H9 (cell line): Measurements from ENCODE around the gene ZNF577. TPM values are rescaled to one million over a fixed set of nuclear protein-coding genes. Genes with fewer than 3 reads are reported as not detected.

Experiments
- DNase-seq: peaks from one replicate; pipeline ENCODE4 v3.0.0-alpha.2; 2017
- H2AFZ ChIP-seq: one replicate; pipeline ENCODE4 v1.6.1; 2013; ENCODE audit warnings: mild to moderate bottlenecking, low read length, control low read depth, moderate library complexity
- H2AK5ac ChIP-seq: 2 replicates; pipeline ENCODE4 v1.6.1; 2013; ENCODE audit warnings: low read length, control low read depth, mixed read lengths; ENCODE audit not compliant: insufficient read length
- H2BK120ac ChIP-seq: one replicate; pipeline ENCODE4 v1.6.1; 2013; ENCODE audit warnings: low read depth, mild to moderate bottlenecking, low read length, control low read depth, inconsistent platforms; ENCODE audit not compliant: poor library complexity, severe bottlenecking
- H2BK12ac ChIP-seq: 2 replicates; pipeline ENCODE4 v1.6.1; 2013; ENCODE audit warnings: low read length, control low read depth, mixed read lengths, low read depth; ENCODE audit not compliant: insufficient read length
- H2BK15ac ChIP-seq: 2 replicates; pipeline ENCODE4 v1.6.1; 2013; ENCODE audit warnings: low read depth, low read length, control low read depth
- H2BK20ac ChIP-seq: one replicate; pipeline ENCODE4 v1.6.1; 2013; ENCODE audit warnings: low read depth, mild to moderate bottlenecking, low read length, control low read depth, inconsistent platforms; ENCODE audit not compliant: poor library complexity, severe bottlenecking
- H2BK5ac ChIP-seq: 2 replicates; pipeline ENCODE4 v1.6.1; 2013; ENCODE audit warnings: low read length, control low read depth, mixed read lengths; ENCODE audit not compliant: insufficient read length
- H3K14ac ChIP-seq: 2 replicates; pipeline ENCODE4 v1.6.1; 2013; ENCODE audit warnings: low read length, control low read depth; ENCODE audit not compliant: insufficient read depth
- H3K18ac ChIP-seq: 2 replicates; pipeline ENCODE4 v1.6.1; 2013; ENCODE audit warnings: low read depth, mild to moderate bottlenecking, mixed read lengths, low read length, control low read depth; ENCODE audit not compliant: insufficient read length
- H3K23ac ChIP-seq: 2 replicates; pipeline ENCODE4 v1.6.1; 2013; ENCODE audit warnings: low read length, control low read depth, mixed read lengths, low read depth; ENCODE audit not compliant: insufficient read length
- H3K23me2 ChIP-seq: 2 replicates; pipeline ENCODE4 v1.6.1; 2013; ENCODE audit warnings: low read depth, mild to moderate bottlenecking, mixed read lengths, low read length, control low read depth; ENCODE audit not compliant: insufficient read length, poor library complexity, severe bottlenecking
- H3K27ac ChIP-seq: 2 replicates; pipeline ENCODE4 v1.5.1; 2013; ENCODE audit warnings: low read length, control low read depth, mixed read lengths, low read depth; ENCODE audit not compliant: insufficient read length
- H3K27me3 ChIP-seq: 2 replicates; pipeline ENCODE4 v1.6.1; 2013; ENCODE audit warnings: low read length, control low read depth, inconsistent platforms; ENCODE audit not compliant: insufficient read depth
- H3K4ac ChIP-seq: 2 replicates; pipeline ENCODE4 v1.6.1; 2013; ENCODE audit warnings: low read depth, mild to moderate bottlenecking, control low read depth, inconsistent platforms, low read length, moderate library complexity
- H3K4me1 ChIP-seq: 2 replicates; pipeline ENCODE4 v1.6.1; 2013; ENCODE audit warnings: low read length, control low read depth, inconsistent platforms; ENCODE audit not compliant: insufficient read depth
- H3K4me2 ChIP-seq: 2 replicates; pipeline ENCODE4 v1.6.1; 2013; ENCODE audit warnings: low read length, control low read depth, mixed read lengths; ENCODE audit not compliant: insufficient read length, insufficient read depth
- H3K56ac ChIP-seq: 2 replicates; pipeline ENCODE4 v1.6.1; 2013; ENCODE audit warnings: low read depth, mild to moderate bottlenecking, mixed read lengths, low read length, control low read depth; ENCODE audit not compliant: insufficient read length
- H3K79me1 ChIP-seq: 2 replicates; pipeline ENCODE4 v1.6.1; 2013; ENCODE audit warnings: low read depth, mild to moderate bottlenecking, moderate library complexity, low read length, control low read depth, inconsistent platforms; ENCODE audit not compliant: insufficient read depth, poor library complexity, severe bottlenecking
- H3K79me2 ChIP-seq: 2 replicates; pipeline ENCODE4 v1.6.1; 2013; ENCODE audit warnings: low read length, control low read depth, inconsistent platforms; ENCODE audit not compliant: insufficient read depth
- H3K9ac ChIP-seq: 2 replicates; pipeline ENCODE4 v1.6.1; 2013; ENCODE audit warnings: low read length, control low read depth, mixed read lengths; ENCODE audit not compliant: insufficient read length; ENCODE audit errors: extremely low read depth
- H3K9me3 ChIP-seq: one replicate; pipeline ENCODE4 v1.6.1; 2013; ENCODE audit warnings: low read depth, low read length, inconsistent platforms; ENCODE audit not compliant: control insufficient read depth
- H3T11ph ChIP-seq: one replicate; pipeline ENCODE4 v1.6.1; 2013; ENCODE audit warnings: mild to moderate bottlenecking, low read length, control low read depth, inconsistent platforms
- H4K20me1 ChIP-seq: one replicate; pipeline ENCODE4 v1.6.1; 2013; ENCODE audit not compliant: control insufficient read depth, insufficient read length, insufficient read depth
- H4K5ac ChIP-seq: 2 replicates; pipeline ENCODE4 v1.6.1; 2013; ENCODE audit warnings: low read depth, mild to moderate bottlenecking, mixed read lengths, low read length, control low read depth; ENCODE audit not compliant: insufficient read length
- H4K8ac ChIP-seq: replicated peaks from 2 replicates; pipeline ENCODE4 v1.6.1; 2013; ENCODE audit warnings: low read length, control low read depth, mixed read lengths, low read depth; ENCODE audit not compliant: insufficient read length
- H4K91ac ChIP-seq: 2 replicates; pipeline ENCODE4 v1.6.1; 2013; ENCODE audit warnings: low read depth, mild to moderate bottlenecking, moderate library complexity, mixed read lengths, low read length, control low read depth; ENCODE audit not compliant: insufficient read length
- H3K27ac Mint-ChIP-seq, 3 experiments: 2 replicates in 2 of 3; 3 replicates in 1 of 3; pipeline ENCODE4 v1.8.0; 2020 to 2021; ENCODE audit warnings: mixed read lengths in 3 of 3, mild to moderate bottlenecking in 1 of 3, moderate library complexity in 1 of 3
- H3K27me3 Mint-ChIP-seq: 2 replicates; pipeline ENCODE4 v1.8.0; 2021; ENCODE audit warnings: low read depth, mild to moderate bottlenecking, moderate library complexity, mixed read lengths
- H3K36me3 Mint-ChIP-seq, 3 experiments: 2 replicates in 2 of 3; 3 replicates in 1 of 3; pipeline ENCODE4 v1.8.0; 2020 to 2021; ENCODE audit warnings: low read depth in 3 of 3, mixed read lengths in 3 of 3; ENCODE audit not compliant: insufficient read depth in 1 of 3
- H3K4me1 Mint-ChIP-seq, 2 experiments: 2 replicates each; pipeline ENCODE4 v1.8.0; 2020; ENCODE audit warnings: mixed read lengths in 2 of 2
- H3K4me3 Mint-ChIP-seq, 2 experiments: 2 replicates in 1 of 2; 3 replicates in 1 of 2; pipeline ENCODE4 v1.8.0; 2020 to 2021; ENCODE audit warnings: mild to moderate bottlenecking in 2 of 2, mixed read lengths in 2 of 2, moderate library complexity in 1 of 2
- H3K9me3 Mint-ChIP-seq, 2 experiments: 2 replicates in 1 of 2; 3 replicates in 1 of 2; pipeline ENCODE4 v1.8.0; 2020; ENCODE audit warnings: mild to moderate bottlenecking in 2 of 2, mixed read lengths in 2 of 2, moderate library complexity in 1 of 2
- CTCF ChIP-seq: fragments of 200-600 bp; sonication (generic); conservative IDR thresholded peaks from 3 replicates; pipeline ENCODE4 v1.8.0; 2021; ENCODE audit warnings: antibody characterized with exemption, mild to moderate bottlenecking
- WGBS: extraction: QIAGEN DNeasy Blood & Tissue Kit; methylation state at CpG from one replicate; pipeline ENCODE4 v1.1.7; 2013; ENCODE audit warnings: missing lambda C conversion rate, low lambda C conversion rate, mixed read lengths; ENCODE audit not compliant: insufficient read length; ENCODE audit errors: extremely low coverage; 5-methylcytosine and 5-hydroxymethylcytosine counted together
- total RNA-seq: library from RNA; stranded (reverse); gene quantifications from 2 replicates; pipeline ENCODE4 v1.2.1, GENCODE V29; 2021

Gene ZNF577
- total RNA-seq, 1 experiment from 2014 or later: 42.1 TPM

GRCh38 chr19:51873097-51873496, 14.7 kb downstream of the ZNF577 start:
- H2BK120ac ChIP-seq: no peak overlapping the region
- H3K56ac ChIP-seq: no peak overlapping the region
- no CpG with 5 or more reads among the region's 4 CpGs for WGBS
- H3K79me2 ChIP-seq: peaks cover 2% of the 10 kb centered on the region; the same call in 1 of the 2 replicates
- no peak overlapping the region for H2AK5ac ChIP-seq
- H2AFZ ChIP-seq: no peak overlapping the region
- Mint-ChIP-seq H3K4me3 (no peak overlapping the region), H3K27ac (no peak overlapping the region), H3K4me1 (no peaks in the 10 kb centered on the region), H3K9me3 (peaks cover 91 to 94% of the 10 kb centered on the region in 2 experiments), H3K27me3 (peaks cover 8% of the 10 kb centered on the region), H3K36me3 (peaks cover 87 to 100% (median 100%) of the 10 kb centered on the region in 3 experiments)
- H3K4me1 ChIP-seq: no peaks in the 10 kb centered on the region
- H3K4ac ChIP-seq: no peak overlapping the region
- H3K14ac ChIP-seq: no peak overlapping the region
- peaks cover 97% of the 10 kb centered on the region for H3K9me3 ChIP-seq
- no peak overlapping the region for H4K91ac ChIP-seq
- no peak overlapping the region for H2BK15ac ChIP-seq
- H3K23me2 ChIP-seq: no peaks in the 10 kb centered on the region
- no peak overlapping the region for H3K23ac ChIP-seq
- no peak overlapping the region for H3T11ph ChIP-seq
- no peak overlapping the region for H3K9ac ChIP-seq
- DNase-seq: no peak
- no peak overlapping the region for H2BK5ac ChIP-seq
- no peaks in the 10 kb centered on the region for H4K20me1 ChIP-seq
- H2BK20ac ChIP-seq: no peak overlapping the region
- H3K27me3 ChIP-seq: no peaks in the 10 kb centered on the region
- no peaks in the 10 kb centered on the region for H3K79me1 ChIP-seq
- H3K27ac ChIP-seq: no peak overlapping the region
- TF ChIP-seq CTCF: no peak
- H3K18ac ChIP-seq: no peak overlapping the region
- H4K8ac ChIP-seq: no peak overlapping the region
- no peak overlapping the region for H2BK12ac ChIP-seq
- H4K5ac ChIP-seq: no peak overlapping the region
- no peak overlapping the region for H3K4me2 ChIP-seq
